HepG2 (cell line): ENCODE results near the gene HOMEZ. TPM values are rescaled to one million over a fixed set of nuclear protein-coding genes. Genes with fewer than 3 reads are reported as not detected.
A peak's percentile ranks its signal among the peaks of the same experiment; 100 is the strongest.

Experiments used
- ARID2 ChIP-seq: sonication (generic); formaldehyde crosslinking; IDR thresholded peaks from 2 replicates; pipeline ENCODE4 v1.8.1; 2022; ENCODE audit warnings: mild to moderate bottlenecking, missing genetic modification reagents, borderline replicate concordance
- BRCA1 ChIP-seq: sonication (generic); formaldehyde crosslinking; IDR thresholded peaks from 2 replicates; pipeline ENCODE4 v1.4.0; 2020; ENCODE audit warnings: missing genetic modification reagents
- CBFB ChIP-seq: sonication (generic); formaldehyde crosslinking; IDR thresholded peaks from 2 replicates; pipeline ENCODE4 v1.4.0; 2020; ENCODE audit warnings: missing genetic modification reagents
- DZIP1 ChIP-seq: sonication (generic); formaldehyde crosslinking; IDR thresholded peaks from 2 replicates; pipeline ENCODE4 v1.5.0; 2020; ENCODE audit warnings: mild to moderate bottlenecking, missing genetic modification reagents
- FOXJ3 ChIP-seq: sonication (generic); formaldehyde crosslinking; IDR thresholded peaks from 2 replicates; pipeline ENCODE4 v1.4.0; 2020; ENCODE audit warnings: missing genetic modification reagents, mild to moderate bottlenecking, borderline replicate concordance
- IRF9 ChIP-seq: sonication (generic); formaldehyde crosslinking; IDR thresholded peaks from 2 replicates; pipeline ENCODE4 v1.8.0; 2022; ENCODE audit warnings: missing genetic modification reagents, mild to moderate bottlenecking, borderline replicate concordance
- MIER2 ChIP-seq: IDR thresholded peaks from 2 replicates; pipeline ENCODE4 v1.6.1; 2016; ENCODE audit warnings: missing biosample characterization, missing genetic modification reagents
- MTERF4 ChIP-seq: sonication (generic); formaldehyde crosslinking; IDR thresholded peaks from 2 replicates; pipeline ENCODE4 v1.8.0; 2023; ENCODE audit warnings: mild to moderate bottlenecking, missing genetic modification reagents
- SAP130 ChIP-seq: IDR thresholded peaks from 2 replicates; pipeline ENCODE4 v1.6.1; 2016; ENCODE audit warnings: low read depth
- YEATS2 ChIP-seq: sonication (generic); formaldehyde crosslinking; IDR thresholded peaks from 2 replicates; pipeline ENCODE4 v1.4.0; 2020; ENCODE audit warnings: missing genetic modification reagents, borderline replicate concordance
- ZNF329 ChIP-seq: sonication (generic); formaldehyde crosslinking; IDR thresholded peaks from 2 replicates; pipeline ENCODE4 v1.9.0; 2021; ENCODE audit warnings: low read depth, mild to moderate bottlenecking, missing genetic modification reagents
- ZNF335 ChIP-seq: sonication (generic); formaldehyde crosslinking; IDR thresholded peaks from 2 replicates; pipeline ENCODE4 v1.4.0; 2020; ENCODE audit warnings: missing genetic modification reagents
- ZNF503 ChIP-seq: sonication (generic); formaldehyde crosslinking; IDR thresholded peaks from 2 replicates; pipeline ENCODE4 v1.4.0; 2020; ENCODE audit warnings: missing genetic modification reagents
- ZNF652 ChIP-seq: IDR thresholded peaks from 2 replicates; pipeline ENCODE4 v1.6.1; 2016; ENCODE audit warnings: low read depth, borderline replicate concordance
- ZSCAN20 ChIP-seq: sonication (generic); formaldehyde crosslinking; IDR thresholded peaks from 2 replicates; pipeline ENCODE4 v1.4.0; 2020; ENCODE audit warnings: missing genetic modification reagents, mild to moderate bottlenecking, borderline replicate concordance
- polyA plus RNA-seq, 8 experiments: library from polyadenylated mRNA; depleted of rRNA in 3 of 8; stranded (reverse) in 7 of 8; unstranded in 1 of 8; fragments of >200 nt; fragmentation: Illumina TruSeq in 4 of 8; extraction: Trizol in 4 of 8; gene quantifications; 2 replicates each; pipeline versions ENCODE4 v1.2.1 to v1.2.3, GENCODE V29; 2011 to 2016; ENCODE audit warnings: low read depth in 4 of 8, missing spikeins in 1 of 8, mixed read lengths in 1 of 8; ENCODE audit not compliant: insufficient read depth in 1 of 8
- total RNA-seq, 5 experiments: library from RNA; depleted of rRNA; stranded (reverse); fragments of >200 nt; fragmentation: Illumina TruSeq; extraction: Trizol; gene quantifications; 2 replicates each; pipeline ENCODE4 v1.2.3, GENCODE V29; 2016; ENCODE audit warnings: low read depth in 1 of 5
- TF ChIP-seq, protein P1 (sequence below): sonication (generic); formaldehyde crosslinking; IDR thresholded peaks from 2 replicates; pipeline ENCODE4 v1.4.0; 2020; ENCODE audit warnings: mild to moderate bottlenecking, missing genetic modification reagents
- TF ChIP-seq, protein P2 (sequence below): sonication (generic); formaldehyde crosslinking; IDR thresholded peaks from 2 replicates; pipeline ENCODE4 v1.4.0; 2020; ENCODE audit warnings: low read depth, mild to moderate bottlenecking, missing genetic modification reagents

Gene HOMEZ
- total and polyA plus RNA-seq, 2 of the 13 experiments (the other 11 are each of a cell fraction or from before 2014, with no cell fraction given), result 14.5 to 31.8 TPM

GRCh38 chr14:23321572-23322547 is 35.9 kb upstream of the HOMEZ start (continued):
- TF ChIP-seq IRF9 (CRISPR knock-in tag) (no peak), MTERF4 (peak; percentile 87), MIER2 (0 out of 2 replicates have a peak, but pooled peaks have one; percentile 49), ZNF503 (CRISPR knock-in tag) (peak; percentile 69; the same call in 1 of the 2 replicates), ZNF335 (CRISPR knock-in tag) (no peak; the same call in none of the 2 replicates), DZIP1 (CRISPR knock-in tag) (peak; percentile 56; the same call in 1 of the 2 replicates), SAP130 (CRISPR knock-in tag) (peak; percentile 80), YEATS2 (CRISPR knock-in tag) (peak; percentile 14; the same call in 1 of the 2 replicates), FOXJ3 (CRISPR knock-in tag) (peak; percentile 61), ZSCAN20 (CRISPR knock-in tag) (peak; percentile 96; the same call in 1 of the 2 replicates), BRCA1 (CRISPR knock-in tag) (peak; percentile 70), ZNF652 (CRISPR knock-in tag) (no peak; the same call in 1 of the 2 replicates), ZNF329 (CRISPR knock-in tag) (peak; percentile 55), CBFB (CRISPR knock-in tag) (0 out of 2 replicates have a peak, but pooled peaks have one; percentile 9), ARID2 (CRISPR knock-in tag) (peak; percentile 84)
- TF ChIP-seq, protein P1, sequence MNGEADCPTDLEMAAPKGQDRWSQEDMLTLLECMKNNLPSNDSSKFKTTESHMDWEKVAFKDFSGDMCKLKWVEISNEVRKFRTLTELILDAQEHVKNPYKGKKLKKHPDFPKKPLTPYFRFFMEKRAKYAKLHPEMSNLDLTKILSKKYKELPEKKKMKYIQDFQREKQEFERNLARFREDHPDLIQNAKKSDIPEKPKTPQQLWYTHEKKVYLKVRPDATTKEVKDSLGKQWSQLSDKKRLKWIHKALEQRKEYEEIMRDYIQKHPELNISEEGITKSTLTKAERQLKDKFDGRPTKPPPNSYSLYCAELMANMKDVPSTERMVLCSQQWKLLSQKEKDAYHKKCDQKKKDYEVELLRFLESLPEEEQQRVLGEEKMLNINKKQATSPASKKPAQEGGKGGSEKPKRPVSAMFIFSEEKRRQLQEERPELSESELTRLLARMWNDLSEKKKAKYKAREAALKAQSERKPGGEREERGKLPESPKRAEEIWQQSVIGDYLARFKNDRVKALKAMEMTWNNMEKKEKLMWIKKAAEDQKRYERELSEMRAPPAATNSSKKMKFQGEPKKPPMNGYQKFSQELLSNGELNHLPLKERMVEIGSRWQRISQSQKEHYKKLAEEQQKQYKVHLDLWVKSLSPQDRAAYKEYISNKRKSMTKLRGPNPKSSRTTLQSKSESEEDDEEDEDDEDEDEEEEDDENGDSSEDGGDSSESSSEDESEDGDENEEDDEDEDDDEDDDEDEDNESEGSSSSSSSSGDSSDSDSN (CRISPR knock-in tag), result peak; percentile 72
- TF ChIP-seq, protein P2, sequence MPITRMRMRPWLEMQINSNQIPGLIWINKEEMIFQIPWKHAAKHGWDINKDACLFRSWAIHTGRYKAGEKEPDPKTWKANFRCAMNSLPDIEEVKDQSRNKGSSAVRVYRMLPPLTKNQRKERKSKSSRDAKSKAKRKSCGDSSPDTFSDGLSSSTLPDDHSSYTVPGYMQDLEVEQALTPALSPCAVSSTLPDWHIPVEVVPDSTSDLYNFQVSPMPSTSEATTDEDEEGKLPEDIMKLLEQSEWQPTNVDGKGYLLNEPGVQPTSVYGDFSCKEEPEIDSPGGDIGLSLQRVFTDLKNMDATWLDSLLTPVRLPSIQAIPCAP (CRISPR knock-in tag), result peak; percentile 12; the same call in 1 of the 2 replicates
